MM.1S (cell line): ENCODE results near the gene MRO.

Experiments
- CTCF ChIP-seq: fragments of 300-600 bp; sonication (generic); IDR thresholded peaks from 2 replicates; pipeline ENCODE4 v1.5.1; 2016; ENCODE audit warnings: antibody characterized with exemption, low read length, mixed read lengths
- EZH2 ChIP-seq: fragments of 300-600 bp; sonication (generic); optimal IDR thresholded peaks from 2 replicates; pipeline ENCODE3; 2017; ENCODE audit warnings: low read depth, mild to moderate bottlenecking, antibody characterized with exemption, low read length, mixed read lengths
- EZH2phosphoT487 ChIP-seq: fragments of 300-600 bp; sonication (generic); IDR thresholded peaks from 2 replicates; pipeline ENCODE4 v1.6.1; 2018; ENCODE audit warnings: antibody characterized with exemption, low read length

- TF ChIP-seq CTCF: no peak
- TF ChIP-seq EZH2: no peak
- no peak for TF ChIP-seq EZH2phosphoT487
Measured at GRCh38 chr18:50751490-50751889, 68.3 kb downstream of the MRO start.
